H9 (cell line): ENCODE data around the gene PDGFRB. TPM values are rescaled to one million over a fixed set of nuclear protein-coding genes. Genes with fewer than 3 reads are reported as not detected.

Experiments
- DNase-seq: peaks from one replicate; pipeline ENCODE4 v3.0.0-alpha.2; 2017
- H2AFZ ChIP-seq: one replicate; pipeline ENCODE4 v1.6.1; 2013; ENCODE audit warnings: mild to moderate bottlenecking, low read length, control low read depth, moderate library complexity
- H2AK5ac ChIP-seq: 2 replicates; pipeline ENCODE4 v1.6.1; 2013; ENCODE audit warnings: low read length, control low read depth, mixed read lengths; ENCODE audit not compliant: insufficient read length
- H2BK120ac ChIP-seq: one replicate; pipeline ENCODE4 v1.6.1; 2013; ENCODE audit warnings: low read depth, mild to moderate bottlenecking, low read length, control low read depth, inconsistent platforms; ENCODE audit not compliant: poor library complexity, severe bottlenecking
- H2BK12ac ChIP-seq: 2 replicates; pipeline ENCODE4 v1.6.1; 2013; ENCODE audit warnings: low read length, control low read depth, mixed read lengths, low read depth; ENCODE audit not compliant: insufficient read length
- H2BK15ac ChIP-seq: 2 replicates; pipeline ENCODE4 v1.6.1; 2013; ENCODE audit warnings: low read depth, low read length, control low read depth
- H2BK20ac ChIP-seq: one replicate; pipeline ENCODE4 v1.6.1; 2013; ENCODE audit warnings: low read depth, mild to moderate bottlenecking, low read length, control low read depth, inconsistent platforms; ENCODE audit not compliant: poor library complexity, severe bottlenecking
- H2BK5ac ChIP-seq: 2 replicates; pipeline ENCODE4 v1.6.1; 2013; ENCODE audit warnings: low read length, control low read depth, mixed read lengths; ENCODE audit not compliant: insufficient read length
- H3K14ac ChIP-seq: 2 replicates; pipeline ENCODE4 v1.6.1; 2013; ENCODE audit warnings: low read length, control low read depth; ENCODE audit not compliant: insufficient read depth
- H3K18ac ChIP-seq: 2 replicates; pipeline ENCODE4 v1.6.1; 2013; ENCODE audit warnings: low read depth, mild to moderate bottlenecking, mixed read lengths, low read length, control low read depth; ENCODE audit not compliant: insufficient read length
- H3K23ac ChIP-seq: 2 replicates; pipeline ENCODE4 v1.6.1; 2013; ENCODE audit warnings: low read length, control low read depth, mixed read lengths, low read depth; ENCODE audit not compliant: insufficient read length
- H3K23me2 ChIP-seq: 2 replicates; pipeline ENCODE4 v1.6.1; 2013; ENCODE audit warnings: low read depth, mild to moderate bottlenecking, mixed read lengths, low read length, control low read depth; ENCODE audit not compliant: insufficient read length, poor library complexity, severe bottlenecking
- H3K27ac ChIP-seq: 2 replicates; pipeline ENCODE4 v1.5.1; 2013; ENCODE audit warnings: low read length, control low read depth, mixed read lengths, low read depth; ENCODE audit not compliant: insufficient read length
- H3K27me3 ChIP-seq: 2 replicates; pipeline ENCODE4 v1.6.1; 2013; ENCODE audit warnings: low read length, control low read depth, inconsistent platforms; ENCODE audit not compliant: insufficient read depth
- H3K4ac ChIP-seq: 2 replicates; pipeline ENCODE4 v1.6.1; 2013; ENCODE audit warnings: low read depth, mild to moderate bottlenecking, control low read depth, inconsistent platforms, low read length, moderate library complexity
- H3K4me1 ChIP-seq: 2 replicates; pipeline ENCODE4 v1.6.1; 2013; ENCODE audit warnings: low read length, control low read depth, inconsistent platforms; ENCODE audit not compliant: insufficient read depth
- H3K4me2 ChIP-seq: 2 replicates; pipeline ENCODE4 v1.6.1; 2013; ENCODE audit warnings: low read length, control low read depth, mixed read lengths; ENCODE audit not compliant: insufficient read length, insufficient read depth
- H3K56ac ChIP-seq: 2 replicates; pipeline ENCODE4 v1.6.1; 2013; ENCODE audit warnings: low read depth, mild to moderate bottlenecking, mixed read lengths, low read length, control low read depth; ENCODE audit not compliant: insufficient read length
- H3K79me1 ChIP-seq: 2 replicates; pipeline ENCODE4 v1.6.1; 2013; ENCODE audit warnings: low read depth, mild to moderate bottlenecking, moderate library complexity, low read length, control low read depth, inconsistent platforms; ENCODE audit not compliant: insufficient read depth, poor library complexity, severe bottlenecking
- H3K79me2 ChIP-seq: 2 replicates; pipeline ENCODE4 v1.6.1; 2013; ENCODE audit warnings: low read length, control low read depth, inconsistent platforms; ENCODE audit not compliant: insufficient read depth
- H3K9ac ChIP-seq: 2 replicates; pipeline ENCODE4 v1.6.1; 2013; ENCODE audit warnings: low read length, control low read depth, mixed read lengths; ENCODE audit not compliant: insufficient read length; ENCODE audit errors: extremely low read depth
- H3K9me3 ChIP-seq: one replicate; pipeline ENCODE4 v1.6.1; 2013; ENCODE audit warnings: low read depth, low read length, inconsistent platforms; ENCODE audit not compliant: control insufficient read depth
- H3T11ph ChIP-seq: one replicate; pipeline ENCODE4 v1.6.1; 2013; ENCODE audit warnings: mild to moderate bottlenecking, low read length, control low read depth, inconsistent platforms
- H4K20me1 ChIP-seq: one replicate; pipeline ENCODE4 v1.6.1; 2013; ENCODE audit not compliant: control insufficient read depth, insufficient read length, insufficient read depth
- H4K5ac ChIP-seq: 2 replicates; pipeline ENCODE4 v1.6.1; 2013; ENCODE audit warnings: low read depth, mild to moderate bottlenecking, mixed read lengths, low read length, control low read depth; ENCODE audit not compliant: insufficient read length
- H4K8ac ChIP-seq: replicated peaks from 2 replicates; pipeline ENCODE4 v1.6.1; 2013; ENCODE audit warnings: low read length, control low read depth, mixed read lengths, low read depth; ENCODE audit not compliant: insufficient read length
- H4K91ac ChIP-seq: 2 replicates; pipeline ENCODE4 v1.6.1; 2013; ENCODE audit warnings: low read depth, mild to moderate bottlenecking, moderate library complexity, mixed read lengths, low read length, control low read depth; ENCODE audit not compliant: insufficient read length
- H3K27ac Mint-ChIP-seq, 3 experiments: 2 replicates in 2 of 3; 3 replicates in 1 of 3; pipeline ENCODE4 v1.8.0; 2020 to 2021; ENCODE audit warnings: mixed read lengths in 3 of 3, mild to moderate bottlenecking in 1 of 3, moderate library complexity in 1 of 3
- H3K27me3 Mint-ChIP-seq: 2 replicates; pipeline ENCODE4 v1.8.0; 2021; ENCODE audit warnings: low read depth, mild to moderate bottlenecking, moderate library complexity, mixed read lengths
- H3K36me3 Mint-ChIP-seq, 3 experiments: 2 replicates in 2 of 3; 3 replicates in 1 of 3; pipeline ENCODE4 v1.8.0; 2020 to 2021; ENCODE audit warnings: low read depth in 3 of 3, mixed read lengths in 3 of 3; ENCODE audit not compliant: insufficient read depth in 1 of 3
- H3K4me1 Mint-ChIP-seq, 2 experiments: 2 replicates each; pipeline ENCODE4 v1.8.0; 2020; ENCODE audit warnings: mixed read lengths in 2 of 2
- H3K4me3 Mint-ChIP-seq, 2 experiments: 2 replicates in 1 of 2; 3 replicates in 1 of 2; pipeline ENCODE4 v1.8.0; 2020 to 2021; ENCODE audit warnings: mild to moderate bottlenecking in 2 of 2, mixed read lengths in 2 of 2, moderate library complexity in 1 of 2
- H3K9me3 Mint-ChIP-seq, 2 experiments: 2 replicates in 1 of 2; 3 replicates in 1 of 2; pipeline ENCODE4 v1.8.0; 2020; ENCODE audit warnings: mild to moderate bottlenecking in 2 of 2, mixed read lengths in 2 of 2, moderate library complexity in 1 of 2
- WGBS: extraction: QIAGEN DNeasy Blood & Tissue Kit; methylation state at CpG from one replicate; pipeline ENCODE4 v1.1.7; 2013; ENCODE audit warnings: missing lambda C conversion rate, low lambda C conversion rate, mixed read lengths; ENCODE audit not compliant: insufficient read length; ENCODE audit errors: extremely low coverage; 5-methylcytosine and 5-hydroxymethylcytosine counted together
- total RNA-seq: library from RNA; stranded (reverse); gene quantifications from 2 replicates; pipeline ENCODE4 v1.2.1, GENCODE V29; 2021
- TF ChIP-seq, protein P1 (sequence below): fragments of 200-600 bp; sonication (generic); conservative IDR thresholded peaks from 3 replicates; pipeline ENCODE4 v1.8.0; 2021; ENCODE audit warnings: antibody characterized with exemption, mild to moderate bottlenecking

Gene PDGFRB
- total RNA-seq, 1 experiment from 2014 or later, result 2.2 TPM

- H3K27ac Mint-ChIP-seq, result no peak overlapping the region
- Histone ChIP-seq H3K23me2 (no peaks in the 10 kb centered on the region), H3K27me3 (no peaks in the 10 kb centered on the region), H2AFZ (no peak overlapping the region), H3K79me1 (no peaks in the 10 kb centered on the region), H2BK12ac (no peak overlapping the region), H2BK20ac (no peak overlapping the region), H3K27ac (no peak overlapping the region), H2BK15ac (no peak overlapping the region), H3K9ac (no peak overlapping the region), H3K14ac (no peak overlapping the region), H3K4ac (no peak overlapping the region), H4K20me1 (peaks cover 2% of the 10 kb centered on the region), H3K18ac (no peak overlapping the region), H3K4me1 (peaks cover 14% of the 10 kb centered on the region; the same call in 1 of the 2 replicates), H2BK5ac (no peak overlapping the region), H3T11ph (no peak overlapping the region), H3K79me2 (no peaks in the 10 kb centered on the region), H4K91ac (no peak overlapping the region), H4K8ac (no peak overlapping the region), H3K9me3 (no peaks in the 10 kb centered on the region), H3K56ac (no peak overlapping the region), H4K5ac (no peak overlapping the region), H2BK120ac (no peak overlapping the region), H3K23ac (no peak overlapping the region), H3K4me2 (no peak overlapping the region), H2AK5ac (no peak overlapping the region)
- TF ChIP-seq, protein P1, sequence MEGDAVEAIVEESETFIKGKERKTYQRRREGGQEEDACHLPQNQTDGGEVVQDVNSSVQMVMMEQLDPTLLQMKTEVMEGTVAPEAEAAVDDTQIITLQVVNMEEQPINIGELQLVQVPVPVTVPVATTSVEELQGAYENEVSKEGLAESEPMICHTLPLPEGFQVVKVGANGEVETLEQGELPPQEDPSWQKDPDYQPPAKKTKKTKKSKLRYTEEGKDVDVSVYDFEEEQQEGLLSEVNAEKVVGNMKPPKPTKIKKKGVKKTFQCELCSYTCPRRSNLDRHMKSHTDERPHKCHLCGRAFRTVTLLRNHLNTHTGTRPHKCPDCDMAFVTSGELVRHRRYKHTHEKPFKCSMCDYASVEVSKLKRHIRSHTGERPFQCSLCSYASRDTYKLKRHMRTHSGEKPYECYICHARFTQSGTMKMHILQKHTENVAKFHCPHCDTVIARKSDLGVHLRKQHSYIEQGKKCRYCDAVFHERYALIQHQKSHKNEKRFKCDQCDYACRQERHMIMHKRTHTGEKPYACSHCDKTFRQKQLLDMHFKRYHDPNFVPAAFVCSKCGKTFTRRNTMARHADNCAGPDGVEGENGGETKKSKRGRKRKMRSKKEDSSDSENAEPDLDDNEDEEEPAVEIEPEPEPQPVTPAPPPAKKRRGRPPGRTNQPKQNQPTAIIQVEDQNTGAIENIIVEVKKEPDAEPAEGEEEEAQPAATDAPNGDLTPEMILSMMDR, result no peak
- H3K27me3 Mint-ChIP-seq, result peaks cover 85% of the 10 kb centered on the region
- H3K9me3 Mint-ChIP-seq, result no peaks in the 10 kb centered on the region
- H3K4me3 Mint-ChIP-seq, result no peak overlapping the region
- WGBS, result no CpG with 5 or more reads among the region's 16 CpGs
- DNase-seq, result no peak
- no peaks in the 10 kb centered on the region; a peak in 1 of 7 replicates for H3K36me3 Mint-ChIP-seq
- peaks cover 45 to 46% of the 10 kb centered on the region in 2 experiments for H3K4me1 Mint-ChIP-seq
These were observed 22.0 kb downstream of the PDGFRB start for GRCh38 chr5:150133581-150134197.
